GM23338 (cell line): ENCODE results near the gene ERC2. TPM values are rescaled to one million over a fixed set of nuclear protein-coding genes. Genes with fewer than 3 reads are reported as not detected.

ENCODE experiments used
- ATAC-seq: fragments of 200-7000 bp; cut with Tn5 transposase; 3 replicates; pipeline ENCODE4 v1.9.1; 2020
- DNase-seq: peaks from one replicate; pipeline ENCODE4 v3.0.0-alpha.2; 2015; ENCODE audit warnings: low spot score
- H2AFZ ChIP-seq: fragments of 200-600 bp; sonication (generic); 2 replicates; pipeline ENCODE4 v1.8.0; 2016; ENCODE audit warnings: antibody characterized with exemption, mild to moderate bottlenecking, moderate library complexity
- H3F3A ChIP-seq: fragments of 200-600 bp; sonication (generic); replicated peaks from 2 replicates; pipeline ENCODE4 v1.8.0; 2017; ENCODE audit warnings: antibody characterized with exemption, mixed run types, low read depth
- H3K27ac ChIP-seq: fragments of 200-600 bp; sonication (generic); 2 replicates; pipeline ENCODE4 v1.6.1; 2016; ENCODE audit warnings: low read depth
- H3K27me3 ChIP-seq: fragments of 200-600 bp; sonication (generic); 2 replicates; pipeline ENCODE4 v1.8.0; 2016; ENCODE audit warnings: mild to moderate bottlenecking, mixed run types, moderate library complexity; ENCODE audit not compliant: insufficient read depth
- H3K36me3 ChIP-seq: fragments of 200-600 bp; sonication (generic); 2 replicates; pipeline ENCODE4 v1.8.0; 2016; ENCODE audit warnings: mild to moderate bottlenecking; ENCODE audit not compliant: insufficient read depth
- H3K4me1 ChIP-seq: fragments of 200-600 bp; sonication (generic); 2 replicates; pipeline ENCODE4 v1.8.0; 2016; ENCODE audit warnings: mild to moderate bottlenecking, moderate library complexity; ENCODE audit not compliant: insufficient read depth
- H3K4me2 ChIP-seq: fragments of 200-600 bp; sonication (generic); 2 replicates; pipeline ENCODE4 v1.7.1; 2017; ENCODE audit warnings: mixed run types
- H3K4me3 ChIP-seq: fragments of 200-600 bp; sonication (generic); 2 replicates; pipeline ENCODE4 v1.6.1; 2016; ENCODE audit warnings: mixed run types
- H3K79me2 ChIP-seq: fragments of 200-600 bp; sonication (generic); replicated peaks from 2 replicates; pipeline ENCODE4 v1.8.0; 2017; ENCODE audit warnings: mild to moderate bottlenecking; ENCODE audit not compliant: insufficient read depth
- H3K9me2 ChIP-seq: fragments of 200-600 bp; sonication (generic); 2 replicates; pipeline ENCODE4 v1.8.0; 2017; ENCODE audit not compliant: insufficient read depth
- H4K20me1 ChIP-seq: fragments of 200-600 bp; sonication (generic); replicated peaks from 2 replicates; pipeline ENCODE4 v1.8.0; 2017; ENCODE audit warnings: mild to moderate bottlenecking; ENCODE audit not compliant: insufficient read depth
- H3K27ac Mint-ChIP-seq: 2 replicates; pipeline ENCODE4 v1.8.0; 2020; ENCODE audit warnings: inconsistent platforms, mild to moderate bottlenecking, moderate library complexity, mixed read lengths
- H3K27me3 Mint-ChIP-seq: 3 replicates; pipeline ENCODE4 v1.8.0; 2022; ENCODE audit warnings: low read depth, mild to moderate bottlenecking, moderate library complexity, mixed read lengths, inconsistent platforms; ENCODE audit not compliant: insufficient read depth, poor library complexity
- H3K36me3 Mint-ChIP-seq: 3 replicates; pipeline ENCODE4 v1.8.0; 2021; ENCODE audit warnings: low read depth, mild to moderate bottlenecking, inconsistent platforms, moderate library complexity, mixed read lengths
- H3K4me1 Mint-ChIP-seq: 3 replicates; pipeline ENCODE4 v1.8.0; 2020; ENCODE audit warnings: mild to moderate bottlenecking, inconsistent platforms, mixed read lengths
- H3K4me3 Mint-ChIP-seq: 3 replicates; pipeline ENCODE4 v1.8.0; 2021; ENCODE audit warnings: moderate library complexity, mild to moderate bottlenecking, inconsistent platforms, mixed read lengths
- H3K9me3 Mint-ChIP-seq: 3 replicates; pipeline ENCODE4 v1.8.0; 2020; ENCODE audit warnings: moderate library complexity, mild to moderate bottlenecking, inconsistent platforms, mixed read lengths
- CTCF ChIP-seq, 2 experiments: fragments of 200-600 bp in 1 of 2; sonication (generic) in 1 of 2; conservative IDR thresholded peaks; 2 replicates each; pipeline versions ENCODE4 v1.5.1 to v1.6.1; 2016 to 2017; ENCODE audit warnings: antibody characterized with exemption in 2 of 2, low read depth in 2 of 2, mild to moderate bottlenecking in 2 of 2, moderate library complexity in 1 of 2
- EZH2 ChIP-seq: fragments of 200-600 bp; sonication (generic); IDR thresholded peaks from one replicate; pipeline ENCODE4 v1.8.0; 2017; ENCODE audit warnings: antibody characterized with exemption, mild to moderate bottlenecking, low read depth; ENCODE audit not compliant: unreplicated experiment
- REST ChIP-seq: IDR thresholded peaks from one replicate; pipeline ENCODE4 v1.6.1; 2018; ENCODE audit warnings: antibody characterized with exemption; ENCODE audit not compliant: unreplicated experiment
- ZNF462 ChIP-seq: fragments of 250-450 bp; sonication (Bioruptor Pico); IDR thresholded peaks from 2 replicates; pipeline ENCODE4 v1.5.0; 2020; ENCODE audit warnings: mild to moderate bottlenecking, moderate library complexity
- polyA plus RNA-seq: library from polyadenylated mRNA; unstranded; fragments of >200 nt; fragmentation: Nextera tagmentation; extraction: Ambion mirVana; gene quantifications from 2 replicates; pipeline ENCODE4 v1.2.1, GENCODE V29; 2016
- total RNA-seq: library from RNA; depleted of rRNA; stranded (reverse); fragments of >200 nt; shearing (Covaris generic); gene quantifications from 2 replicates; pipeline ENCODE4 v1.2.3, GENCODE V29; 2014

Gene ERC2
- total and polyA plus RNA-seq, 2 experiments from 2014 or later: 11.8 to 13.7 TPM

DNA sequence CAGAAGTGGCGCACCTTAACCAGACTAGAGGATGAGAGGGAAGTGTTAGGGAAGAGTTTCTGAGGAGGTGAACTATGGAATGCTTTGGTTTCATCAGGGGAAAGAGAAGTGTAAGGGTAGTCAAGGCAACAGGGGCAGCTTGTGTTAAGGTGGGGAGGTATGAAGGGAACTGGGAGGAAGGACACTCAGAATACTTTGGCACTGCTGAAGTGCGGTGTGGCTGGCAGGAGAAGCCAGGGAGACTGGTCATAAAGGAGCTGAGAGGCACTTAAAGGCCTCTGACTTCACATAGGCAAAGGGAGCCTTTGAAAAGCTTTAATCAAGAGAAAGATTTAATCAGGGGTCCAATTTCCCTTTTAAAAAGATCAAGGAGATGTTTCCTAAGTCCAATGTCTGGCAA is 129.0 kb downstream of the ERC2 start (continued):
- no peak for TF ChIP-seq ZNF462 (CRISPR knock-in tag)
- TF ChIP-seq CTCF (conservative IDR thresholded peaks at IDR 0.05; ENCODE audit: low read depth in 2 of 2): no peak

DNA sequence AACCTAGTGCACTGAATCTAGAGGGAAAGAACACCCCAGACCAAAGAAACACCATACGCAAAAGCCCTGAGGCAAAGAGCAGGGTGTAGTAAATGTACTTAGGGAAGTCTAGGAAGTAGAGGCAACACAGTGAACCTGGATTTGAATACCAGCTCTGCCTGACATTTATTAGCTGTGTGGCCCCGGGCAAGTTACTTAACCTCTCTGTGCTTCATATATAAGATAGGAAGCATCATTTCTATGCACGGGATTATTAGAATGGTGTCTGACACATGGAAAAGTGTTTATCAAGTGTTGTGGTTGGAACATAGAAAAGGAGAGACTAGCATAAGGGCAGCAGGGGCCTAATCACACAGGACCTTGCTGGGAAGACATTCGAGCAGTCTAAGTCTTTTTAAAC is 132.2 kb downstream of the ERC2 start:
- Mint-ChIP-seq H3K27me3 (peaks cover 5% of the 10 kb centered on the region), H3K27ac (no peak overlapping the region), H3K4me3 (no peak overlapping the region), H3K9me3 (no peaks in the 10 kb centered on the region), H3K36me3 (no peaks in the 10 kb centered on the region), H3K4me1 (no peaks in the 10 kb centered on the region)
- ATAC-seq: no peak
- no peak for DNase-seq
- Histone ChIP-seq H3K9me2 (no peaks in the 10 kb centered on the region), H3K27ac (no peak overlapping the region), H3K4me1 (no peaks in the 10 kb centered on the region), H3K4me3 (no peak overlapping the region), H3F3A (no peaks in the 10 kb centered on the region), H3K36me3 (no peaks in the 10 kb centered on the region), H3K79me2 (no peaks in the 10 kb centered on the region), H3K4me2 (no peak overlapping the region), H2AFZ (no peak overlapping the region), H4K20me1 (no peaks in the 10 kb centered on the region), H3K27me3 (no peaks in the 10 kb centered on the region)
- TF ChIP-seq REST: no peak
- TF ChIP-seq EZH2: no peak
